Activated CD8-positive, alpha-beta memory T cell treated with anti-CD3 and anti-CD28 coated beads for 48 hours (primary cell): ENCODE data around the gene DDX3X.
"Not testable (repeated sequence)": the region's sequence is repeated elsewhere in the genome, so short reads cannot be mapped to it uniquely, and the experiment has no call there.

ENCODE experiments used
- DNase-seq, 3 experiments: peaks; one replicate each; pipeline ENCODE4 v3.0.0-alpha.2; 2020; ENCODE audit warnings: low read depth in 2 of 3, low spot score in 2 of 3

Gene DDX3X

DNA sequence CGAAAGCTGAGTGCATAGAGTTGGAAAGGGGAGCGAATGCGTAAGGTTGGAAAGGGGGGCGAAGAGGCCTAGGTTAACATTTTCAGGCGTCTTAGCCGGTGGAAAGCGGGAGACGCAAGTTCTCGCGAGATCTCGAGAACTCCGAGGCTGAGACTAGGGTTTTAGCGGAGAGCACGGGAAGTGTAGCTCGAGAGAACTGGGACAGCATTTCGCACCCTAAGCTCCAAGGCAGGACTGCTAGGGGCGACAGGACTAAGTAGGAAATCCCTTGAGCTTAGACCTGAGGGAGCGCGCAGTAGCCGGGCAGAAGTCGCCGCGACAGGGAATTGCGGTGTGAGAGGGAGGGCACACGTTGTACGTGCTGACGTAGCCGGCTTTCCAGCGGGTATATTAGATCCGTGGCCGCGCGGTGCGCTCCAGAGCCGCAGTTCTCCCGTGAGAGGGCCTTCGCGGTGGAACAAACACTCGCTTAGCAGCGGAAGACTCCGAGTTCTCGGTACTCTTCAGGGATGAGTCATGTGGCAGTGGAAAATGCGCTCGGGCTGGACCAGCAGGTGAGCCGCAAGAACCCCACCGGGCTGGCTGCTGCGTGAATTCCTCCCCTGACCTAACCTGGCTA is at the start of gene DDX3X:
TSS of gene DDX3X (plus strand) at position 419 of the 619 bp plus-strand sequence. CDS start at position 510, 91 bp downstream.
- DNase-seq = peak; percentile 67 to 87 (median 79)

DNA sequence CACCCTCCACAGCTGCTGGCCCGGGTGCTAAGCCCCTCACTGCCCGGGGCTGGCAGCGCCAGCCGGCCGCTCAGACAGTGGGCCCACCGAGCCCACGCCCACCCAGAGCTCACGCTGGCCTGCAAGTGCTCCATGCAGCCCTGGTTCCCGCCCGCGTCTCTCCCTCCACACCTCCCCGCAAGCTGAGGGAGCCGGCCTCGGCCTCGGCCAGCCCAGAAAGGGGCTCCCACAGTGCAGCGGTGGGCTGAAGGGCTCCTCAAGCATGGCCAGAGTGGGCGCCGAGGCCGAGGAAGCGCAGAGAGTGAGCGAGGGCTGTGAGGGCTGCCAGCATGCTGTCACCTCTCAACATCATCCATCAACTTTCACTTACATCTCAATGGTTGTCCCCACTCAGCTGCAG is 48.0 kb upstream of the DDX3X start:
- DNase-seq = not testable (repeated sequence)

DNA sequence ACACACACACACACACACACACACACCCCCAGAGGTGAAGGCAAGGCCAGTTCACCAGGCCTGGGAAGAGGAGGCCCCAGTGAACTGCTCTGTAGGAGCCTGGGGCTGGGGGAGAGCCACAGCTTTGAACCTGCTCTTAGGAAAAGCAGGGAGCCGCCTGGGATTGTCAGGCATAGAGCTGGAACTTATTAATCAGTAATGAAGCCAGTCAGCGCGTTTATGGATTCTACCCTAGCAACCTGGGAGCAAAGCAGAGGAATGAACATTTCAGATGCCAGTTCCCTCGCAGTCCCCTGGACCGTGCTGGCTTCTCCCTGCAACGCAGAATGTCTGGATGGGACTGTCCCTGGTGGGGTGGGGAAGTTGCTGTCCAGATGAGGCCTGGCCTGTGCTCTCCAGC is 45.3 kb upstream of the DDX3X start:
- no peak for DNase-seq

DNA sequence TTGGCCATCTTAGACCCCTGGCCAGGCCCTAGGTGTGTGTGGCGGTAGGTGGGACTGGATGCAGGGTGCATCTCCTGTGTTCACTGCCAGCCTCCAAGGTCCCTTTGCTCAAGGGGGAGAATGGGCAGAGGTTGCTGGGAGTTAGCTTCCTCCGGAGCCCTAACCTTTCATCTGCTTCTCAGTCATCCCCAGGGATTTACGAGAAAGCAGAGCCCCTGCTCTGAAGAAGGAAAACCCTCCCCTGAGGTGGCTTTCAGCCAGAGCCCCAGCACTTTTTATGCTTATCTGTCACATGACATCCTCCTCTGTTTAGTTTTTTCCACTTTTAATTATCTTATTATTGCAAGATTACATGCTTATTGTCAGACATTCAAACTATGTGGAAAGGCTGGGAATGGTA is 44.9 kb upstream of the DDX3X start:
- no peak for DNase-seq

DNA sequence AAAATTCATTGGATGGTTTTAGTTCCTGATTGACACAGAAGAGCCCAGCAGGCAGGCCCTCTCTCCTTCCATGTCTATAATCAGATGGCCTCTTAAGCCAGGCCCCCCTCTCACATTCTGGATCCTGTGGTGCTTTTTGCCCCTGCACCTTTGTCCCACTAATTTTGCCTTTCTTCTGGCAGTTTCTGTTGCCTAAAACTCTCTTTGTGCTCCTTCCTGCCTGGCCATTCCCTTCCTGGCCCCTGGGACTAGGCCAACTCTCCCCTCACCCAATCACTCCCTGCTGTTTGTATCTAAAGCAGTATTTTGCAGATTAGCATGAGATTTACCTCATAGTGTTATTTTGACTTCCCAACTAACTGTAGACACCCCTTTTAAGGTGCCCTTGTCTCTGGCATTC is 42.7 kb upstream of the DDX3X start:
- no peak for DNase-seq

DNA sequence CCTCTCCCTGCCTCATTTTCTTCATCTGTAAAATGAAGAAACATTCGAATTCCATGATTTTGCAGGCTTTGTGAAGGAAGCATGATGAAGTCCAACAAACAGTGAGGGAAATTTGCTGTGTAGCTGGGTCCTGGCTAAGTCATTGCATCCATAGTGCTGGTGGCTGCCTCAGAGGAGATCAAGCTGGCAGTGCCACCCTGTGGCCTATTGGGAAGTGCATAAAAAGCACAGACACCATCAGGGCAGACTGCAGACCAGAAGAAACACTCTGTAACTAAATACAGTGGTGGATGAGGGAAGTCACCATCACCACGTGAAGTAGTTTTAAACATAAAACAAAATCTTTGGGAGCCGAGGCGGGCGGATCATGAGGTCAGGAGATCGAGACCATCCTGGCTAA is 40.7 kb upstream of the DDX3X start:
- no peak for DNase-seq

DNA sequence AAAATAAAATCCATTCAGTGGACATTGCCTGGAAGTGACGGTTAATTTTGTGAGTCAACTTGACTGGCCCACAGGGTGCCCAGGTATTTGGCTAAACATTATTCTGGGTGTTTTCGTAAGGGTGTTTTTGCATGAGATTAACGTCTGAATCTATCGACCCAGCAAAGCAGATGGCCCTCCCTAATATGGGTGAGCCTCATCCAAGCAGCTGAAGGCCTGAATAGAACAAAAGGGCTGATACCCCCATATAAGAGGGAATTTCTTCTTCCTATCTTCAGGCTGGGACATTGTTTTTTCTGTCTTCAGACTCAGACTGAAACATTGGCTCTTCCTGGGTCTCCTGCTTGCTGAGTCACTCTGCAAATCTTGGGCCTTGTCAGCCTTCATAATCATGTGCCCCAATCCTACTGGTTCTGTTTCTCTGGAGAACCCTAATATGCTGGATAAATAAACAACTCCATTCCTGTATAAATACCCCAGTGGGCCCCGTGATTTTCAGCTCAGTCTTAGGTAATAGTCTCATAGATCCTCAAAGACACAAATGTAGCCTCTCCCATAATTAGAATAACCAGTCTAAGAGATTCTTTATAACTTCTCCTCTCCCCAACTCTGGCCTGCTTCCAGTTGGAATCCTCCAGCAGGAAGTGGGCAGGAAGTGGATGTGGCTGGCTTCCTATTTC is 33.1 kb upstream of the DDX3X start:
- DNase-seq = no peak

DNA sequence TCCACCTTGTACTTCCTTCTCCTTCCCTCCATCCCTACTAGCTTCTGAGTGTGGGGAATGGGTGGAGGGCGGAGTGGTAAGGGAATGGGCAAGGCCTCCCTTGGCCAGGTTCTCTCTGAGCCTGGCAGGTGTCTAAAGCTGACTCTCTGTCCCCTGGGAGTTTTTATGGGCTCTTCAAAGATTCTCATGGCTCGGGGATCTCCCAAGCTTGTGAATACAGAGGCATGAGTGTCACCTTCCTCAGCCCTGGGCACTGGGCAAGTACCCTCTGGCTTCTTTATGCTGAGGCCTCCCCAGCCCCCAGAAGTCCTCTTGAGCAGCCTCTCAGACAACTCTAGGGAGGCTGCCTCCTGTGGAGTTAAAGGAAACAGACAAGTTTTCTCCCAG is 32.5 kb upstream of the DDX3X start:
- DNase-seq = no peak

DNA sequence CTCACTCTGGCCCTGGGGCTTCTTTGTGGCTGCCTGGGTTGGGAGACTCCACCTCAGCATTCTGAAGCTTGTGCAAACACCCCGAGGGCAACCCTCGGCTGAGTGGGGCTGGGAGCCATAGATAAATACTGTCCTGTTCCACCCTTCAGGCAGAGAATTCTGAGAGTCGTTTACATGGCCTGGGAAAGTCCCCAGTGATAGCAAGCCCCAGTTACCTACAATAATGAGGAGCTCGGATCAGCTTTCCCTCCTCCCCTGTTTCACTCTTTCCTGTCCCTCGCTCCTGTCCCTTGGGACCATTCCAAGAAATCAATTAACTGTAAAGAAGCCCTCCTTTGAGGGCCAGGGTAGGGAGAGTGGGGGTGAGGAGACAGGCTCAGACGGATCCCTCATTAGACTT is 31.6 kb upstream of the DDX3X start:
- DNase-seq = no peak

DNA sequence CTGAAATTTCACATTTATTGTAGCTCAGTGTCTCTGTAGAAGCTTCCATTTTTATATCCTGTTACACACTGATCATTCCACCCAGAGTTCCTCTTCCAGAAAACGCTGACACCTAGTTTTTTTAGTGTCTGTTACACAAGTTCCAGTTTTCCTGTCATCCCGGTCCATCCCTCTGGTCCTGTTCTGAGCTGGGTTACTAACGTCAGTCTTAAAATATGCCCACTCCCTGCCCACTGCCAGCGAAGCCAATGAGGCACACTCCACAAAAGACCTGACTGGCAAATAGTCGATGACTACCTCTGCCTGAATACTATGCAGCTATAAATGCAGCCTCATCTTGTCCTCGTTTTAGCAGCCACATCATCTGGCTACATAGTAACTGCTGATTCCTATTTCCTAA is 30.9 kb upstream of the DDX3X start:
- no peak for DNase-seq

DNA sequence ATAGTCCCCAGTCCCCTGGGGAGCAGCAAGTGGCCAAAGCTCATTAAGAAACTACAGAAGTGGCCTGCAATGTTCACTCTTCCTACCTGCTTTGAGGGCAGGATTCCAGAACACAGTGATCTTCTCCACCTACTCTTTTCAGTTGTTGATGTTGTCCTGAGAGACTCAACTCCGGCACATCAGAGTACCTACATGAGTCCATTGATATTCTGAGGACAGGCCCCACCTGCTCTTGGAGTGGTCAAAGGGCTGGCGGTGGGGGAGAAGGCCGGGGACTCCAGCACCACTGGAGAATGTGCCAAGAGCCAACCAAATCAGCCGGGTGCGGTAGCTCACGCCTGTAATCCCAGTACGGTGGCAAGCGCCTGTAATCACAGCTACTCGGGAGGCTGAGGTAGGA is 29.8 kb upstream of the DDX3X start:
- no peak for DNase-seq

DNA sequence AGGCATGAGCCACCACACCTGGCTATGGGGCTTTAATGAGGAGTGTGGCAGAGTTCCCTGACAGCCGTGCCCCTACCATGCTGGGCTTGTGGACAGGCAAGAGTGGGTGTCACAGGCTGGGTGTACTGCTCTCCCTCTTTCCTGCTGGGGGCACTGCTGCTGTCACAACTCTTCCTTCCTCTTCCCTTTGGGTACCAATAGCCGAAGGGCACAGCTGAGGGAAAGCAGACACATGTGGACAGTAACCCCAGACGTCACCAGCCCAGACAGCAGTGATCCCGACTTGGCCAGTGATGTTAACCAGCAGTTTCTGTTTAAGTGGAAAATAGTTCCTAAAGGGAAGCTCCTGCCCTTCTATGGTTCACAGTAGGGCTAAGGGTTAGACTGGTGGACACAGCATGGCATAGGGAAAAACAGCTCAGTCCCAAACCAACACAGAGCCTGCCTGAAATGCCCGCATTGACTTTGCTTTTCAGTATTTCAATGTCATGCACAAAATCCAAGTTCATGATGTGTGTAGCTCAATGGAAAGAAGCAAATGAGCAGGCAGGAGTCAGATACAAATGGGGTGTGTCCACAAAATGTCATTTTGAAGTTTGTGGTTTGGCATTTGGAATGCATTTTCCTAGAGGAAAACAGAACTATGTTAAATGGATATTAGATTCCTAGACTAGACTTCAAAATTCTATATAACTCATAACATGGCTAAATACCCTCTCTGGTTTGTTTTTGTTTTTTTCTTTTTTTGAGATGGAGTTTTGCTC is 24.9 kb upstream of the DDX3X start:
- no peak for DNase-seq

DNA sequence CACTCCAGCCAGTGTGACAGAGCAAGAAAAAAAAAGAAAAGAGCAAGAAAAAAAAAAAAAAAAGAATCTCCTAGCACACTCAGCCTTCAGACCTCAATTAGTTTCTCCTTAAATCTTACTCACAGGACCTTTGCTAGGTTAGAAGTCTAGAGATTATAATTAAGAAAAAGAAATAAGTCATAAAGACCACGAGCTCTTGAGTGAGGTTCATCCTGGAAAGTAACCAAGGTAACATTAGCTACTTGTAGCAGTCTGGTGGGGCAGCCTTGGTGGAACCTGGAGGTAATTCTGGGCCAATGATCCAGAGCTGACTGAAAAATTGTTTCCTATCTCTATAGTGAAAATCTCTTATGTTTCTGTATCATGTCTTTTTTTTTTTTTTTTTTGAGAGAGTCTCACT is 21.2 kb upstream of the DDX3X start:
- DNase-seq = no peak

DNA sequence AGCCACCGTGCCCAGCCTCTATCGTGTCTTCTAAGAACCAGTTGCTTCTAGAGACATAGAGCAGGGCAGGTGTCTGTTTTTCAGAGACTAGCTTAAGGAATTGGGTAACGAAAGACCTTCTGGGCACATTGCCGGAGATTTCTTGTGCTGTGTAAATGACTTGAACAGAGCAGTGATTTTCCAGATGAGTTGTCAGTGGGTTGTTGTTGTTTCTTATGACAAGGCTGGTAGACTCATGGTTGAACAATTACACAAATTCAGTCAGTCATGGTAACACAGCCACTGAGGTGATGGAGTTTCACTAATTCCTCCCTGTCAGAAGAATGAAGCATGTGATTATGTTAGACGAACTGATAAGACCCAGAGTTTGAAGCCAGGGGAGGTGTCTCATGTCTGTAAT is 20.5 kb upstream of the DDX3X start:
- no peak for DNase-seq

DNA sequence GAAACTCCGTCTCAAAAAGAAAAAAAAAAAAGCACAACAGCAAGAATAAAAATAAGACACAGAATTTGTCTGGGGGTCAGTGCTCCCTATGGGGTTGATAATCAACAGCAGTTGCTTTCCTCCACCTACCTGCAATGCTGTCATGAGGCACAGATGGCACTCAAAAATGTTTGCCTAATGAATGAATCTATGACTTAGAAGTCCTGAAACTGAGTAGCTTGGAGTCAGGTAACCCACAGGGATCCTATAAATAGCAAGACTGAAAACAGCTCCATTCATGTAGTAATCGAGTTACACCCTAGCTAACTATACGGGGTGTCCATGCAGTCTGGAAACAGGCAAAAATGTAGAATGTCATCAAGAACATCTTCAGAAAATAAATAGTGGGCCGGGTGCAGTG is 19.8 kb upstream of the DDX3X start:
- DNase-seq = no peak

DNA sequence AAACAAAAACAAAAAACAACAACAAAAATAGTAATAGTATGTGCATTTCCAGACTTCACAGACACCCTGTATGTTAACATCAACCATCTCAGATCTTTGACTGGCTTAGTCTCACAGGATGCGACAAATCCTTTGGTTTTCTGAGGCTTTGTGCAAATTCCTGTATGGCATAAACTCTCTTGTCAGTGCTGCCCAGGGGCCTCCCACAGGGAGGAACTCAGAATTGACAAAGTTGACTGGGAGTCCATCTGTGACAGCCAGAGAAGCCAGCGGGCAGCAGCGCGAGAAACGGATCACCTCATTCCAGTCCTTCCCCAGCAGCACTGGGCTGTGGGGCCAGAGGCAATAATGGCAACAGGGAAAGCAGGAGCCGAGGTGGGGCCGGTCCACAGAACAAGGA is 19.1 kb upstream of the DDX3X start:
- no peak for DNase-seq

DNA sequence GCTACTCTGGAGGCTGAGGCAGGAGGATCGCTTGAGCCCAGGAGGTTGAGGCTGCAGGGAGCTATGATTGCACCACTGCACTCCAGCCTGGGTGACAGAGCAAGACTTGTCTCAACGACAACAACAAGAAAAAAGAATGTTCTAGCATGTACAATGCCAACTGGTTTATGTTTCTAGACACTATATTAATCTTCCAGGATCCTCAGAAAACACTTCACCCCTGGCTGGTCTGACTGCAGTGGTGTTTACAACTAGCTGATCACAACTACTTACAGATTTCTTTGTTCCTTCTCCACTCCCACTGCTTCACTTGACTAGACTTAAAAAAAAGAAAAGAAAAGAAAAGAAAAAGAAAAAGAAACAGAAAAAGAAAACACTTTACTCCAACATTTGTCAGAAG is 17.7 kb upstream of the DDX3X start:
- DNase-seq = not testable (repeated sequence)

DNA sequence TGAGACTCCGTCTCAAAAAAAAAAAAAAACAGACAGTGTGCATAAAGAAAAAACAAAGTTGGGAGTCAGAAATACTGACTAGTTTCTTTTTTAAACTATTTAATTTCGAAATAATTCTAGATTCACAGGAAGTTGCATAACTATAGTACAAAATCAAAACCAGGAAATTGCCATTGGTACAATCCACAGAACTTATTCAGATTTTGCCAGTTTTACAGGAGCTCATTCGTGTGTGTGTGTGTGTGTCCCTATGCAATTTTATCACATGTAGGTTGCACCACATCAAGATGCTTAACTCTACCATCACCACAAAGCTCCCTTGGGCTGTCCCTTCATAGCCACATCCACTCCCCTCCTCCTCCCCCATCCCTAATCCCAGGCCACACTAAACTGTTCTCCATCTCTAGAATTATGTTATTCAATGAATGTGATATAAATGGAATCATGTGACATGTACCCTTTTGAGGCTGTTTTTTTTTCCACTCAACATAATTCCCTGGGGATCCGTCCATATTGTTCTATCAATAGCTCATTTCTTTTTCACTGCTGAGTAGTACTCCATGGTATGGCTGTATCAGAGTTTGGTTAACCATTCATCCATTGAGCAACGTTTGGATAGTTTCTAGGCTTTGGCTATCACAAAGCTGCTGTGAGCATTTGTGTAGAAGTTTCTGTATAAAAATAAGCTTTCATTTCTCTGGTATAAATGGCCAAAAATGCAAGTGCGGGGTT is 16.3 kb upstream of the DDX3X start:
- DNase-seq = no peak

DNA sequence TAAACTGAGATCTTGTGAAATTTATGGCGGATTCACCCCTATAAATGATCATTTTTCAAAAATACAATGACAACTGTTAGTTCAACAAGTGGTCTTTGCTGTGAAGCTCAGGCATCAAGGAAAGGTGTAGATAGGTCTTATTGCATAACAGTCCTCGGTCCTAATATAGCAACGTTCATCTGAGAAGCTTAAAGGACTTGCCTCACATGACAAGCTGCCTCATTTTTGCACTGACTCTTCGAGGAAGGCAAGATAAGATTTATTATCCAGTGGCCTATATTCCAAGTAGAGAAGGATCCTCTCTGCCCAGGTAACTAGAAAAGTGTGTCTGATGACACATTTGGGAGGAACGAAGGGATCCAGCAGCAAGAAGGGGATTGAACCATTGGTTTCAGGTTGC is 13.6 kb upstream of the DDX3X start:
- DNase-seq = no peak

DNA sequence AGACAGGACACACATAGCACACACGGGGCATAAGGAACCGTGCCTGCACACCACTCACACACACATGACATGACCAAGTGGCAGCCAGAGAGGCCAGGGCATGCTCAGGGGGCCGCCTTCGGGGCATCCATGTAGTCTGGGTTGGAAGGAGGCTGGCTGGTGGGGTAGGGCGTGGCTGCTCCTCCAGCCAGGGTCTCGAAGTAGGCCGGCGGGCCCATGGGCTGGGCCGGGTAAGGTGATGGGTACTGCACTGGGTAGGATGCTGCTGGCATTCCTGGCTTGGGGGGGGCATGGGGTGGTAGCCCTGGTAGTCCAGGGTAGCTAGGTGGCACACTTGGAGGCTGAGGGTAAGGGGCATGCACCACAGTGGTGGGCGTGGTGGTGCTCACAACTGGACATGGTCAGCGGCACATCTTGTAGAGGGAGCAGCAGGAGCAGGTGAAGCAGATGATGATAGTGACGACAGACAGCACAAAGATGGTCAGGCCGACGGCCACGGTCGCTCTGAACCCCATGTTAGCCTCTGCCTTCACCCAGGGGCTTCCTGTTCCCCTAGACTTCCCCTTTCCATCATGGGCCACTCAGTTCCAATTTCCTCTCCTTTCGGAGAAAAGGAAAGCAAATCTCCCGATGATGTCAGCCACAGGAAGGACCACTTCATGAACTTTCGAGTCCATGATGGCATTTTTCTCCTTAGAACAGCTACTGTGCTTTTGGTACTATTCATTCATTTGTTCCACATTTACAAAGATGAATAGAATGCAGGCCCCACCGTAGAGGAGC is 10.9 kb upstream of the DDX3X start:
- no peak for DNase-seq

DNA sequence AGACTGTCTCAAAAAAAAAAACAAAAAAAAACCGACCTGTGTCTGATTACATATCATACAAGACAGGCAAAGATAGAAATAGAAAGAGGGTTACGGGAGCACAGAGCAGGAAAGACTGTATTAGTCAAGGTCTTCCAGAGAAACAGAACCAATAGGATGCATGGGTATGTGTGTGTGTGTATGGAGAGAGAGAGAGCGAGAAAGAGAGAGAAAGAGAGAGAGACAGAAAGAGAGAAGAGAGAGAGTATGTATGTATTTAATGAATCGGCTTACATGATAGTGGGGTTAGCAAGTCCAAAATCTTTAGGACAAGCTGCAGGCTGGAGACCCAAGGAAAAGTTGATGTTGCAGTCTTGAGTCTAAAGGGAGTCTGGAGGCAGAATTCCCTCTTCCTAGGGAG is 7.5 kb upstream of the DDX3X start:
- DNase-seq = no peak
